ENCODE measurements around the gene PPP2R2B.

Gene PPP2R2B

DNA sequence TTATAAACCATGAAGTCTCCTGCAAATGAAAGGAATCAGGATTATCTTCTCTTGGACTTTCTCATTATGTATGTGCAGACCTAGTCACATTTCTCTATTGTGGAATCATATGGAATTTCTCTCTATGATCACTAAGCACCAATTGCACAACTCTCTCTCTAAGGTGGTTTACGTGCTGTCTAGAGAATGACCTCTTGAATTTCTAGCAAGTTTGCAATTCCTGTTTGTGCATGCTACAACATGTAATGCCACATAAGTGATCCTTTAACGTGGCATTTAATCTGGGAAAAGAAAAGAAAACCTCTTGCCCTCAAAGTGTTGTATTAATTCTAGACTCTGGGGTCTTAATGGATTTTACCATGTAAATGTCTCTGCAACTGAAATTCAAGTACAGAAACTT lies 5.0 kb upstream of the PPP2R2B start:
- Mint-ChIP-seq H3K36me3 (ENCODE audit: low read depth) (no peaks in the 10 kb centered on the region), H3K9me3 (no peaks in the 10 kb centered on the region), H3K27ac (no peak overlapping the region), H3K27me3 (ENCODE audit: low read depth, poor library complexity) (peaks cover 37% of the 10 kb centered on the region), H3K4me3 (no peak overlapping the region), H3K4me1 (no peaks in the 10 kb centered on the region)
- no peak for DNase-seq
- TF ChIP-seq, protein P1, sequence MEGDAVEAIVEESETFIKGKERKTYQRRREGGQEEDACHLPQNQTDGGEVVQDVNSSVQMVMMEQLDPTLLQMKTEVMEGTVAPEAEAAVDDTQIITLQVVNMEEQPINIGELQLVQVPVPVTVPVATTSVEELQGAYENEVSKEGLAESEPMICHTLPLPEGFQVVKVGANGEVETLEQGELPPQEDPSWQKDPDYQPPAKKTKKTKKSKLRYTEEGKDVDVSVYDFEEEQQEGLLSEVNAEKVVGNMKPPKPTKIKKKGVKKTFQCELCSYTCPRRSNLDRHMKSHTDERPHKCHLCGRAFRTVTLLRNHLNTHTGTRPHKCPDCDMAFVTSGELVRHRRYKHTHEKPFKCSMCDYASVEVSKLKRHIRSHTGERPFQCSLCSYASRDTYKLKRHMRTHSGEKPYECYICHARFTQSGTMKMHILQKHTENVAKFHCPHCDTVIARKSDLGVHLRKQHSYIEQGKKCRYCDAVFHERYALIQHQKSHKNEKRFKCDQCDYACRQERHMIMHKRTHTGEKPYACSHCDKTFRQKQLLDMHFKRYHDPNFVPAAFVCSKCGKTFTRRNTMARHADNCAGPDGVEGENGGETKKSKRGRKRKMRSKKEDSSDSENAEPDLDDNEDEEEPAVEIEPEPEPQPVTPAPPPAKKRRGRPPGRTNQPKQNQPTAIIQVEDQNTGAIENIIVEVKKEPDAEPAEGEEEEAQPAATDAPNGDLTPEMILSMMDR (IDR thresholded peaks at IDR 0.05): no peak

GRCh38 chr5:146880966-146881365 lies 2.4 kb upstream of the PPP2R2B start:
- no peak for DNase-seq
- Mint-ChIP-seq H3K36me3 (ENCODE audit: low read depth) (no peaks in the 10 kb centered on the region), H3K4me1 (no peaks in the 10 kb centered on the region), H3K27ac (no peak overlapping the region), H3K27me3 (ENCODE audit: low read depth, poor library complexity) (peaks cover 62% of the 10 kb centered on the region), H3K4me3 (no peak overlapping the region), H3K9me3 (no peaks in the 10 kb centered on the region)
- TF ChIP-seq, protein P1 (IDR thresholded peaks at IDR 0.05): no peak

DNA sequence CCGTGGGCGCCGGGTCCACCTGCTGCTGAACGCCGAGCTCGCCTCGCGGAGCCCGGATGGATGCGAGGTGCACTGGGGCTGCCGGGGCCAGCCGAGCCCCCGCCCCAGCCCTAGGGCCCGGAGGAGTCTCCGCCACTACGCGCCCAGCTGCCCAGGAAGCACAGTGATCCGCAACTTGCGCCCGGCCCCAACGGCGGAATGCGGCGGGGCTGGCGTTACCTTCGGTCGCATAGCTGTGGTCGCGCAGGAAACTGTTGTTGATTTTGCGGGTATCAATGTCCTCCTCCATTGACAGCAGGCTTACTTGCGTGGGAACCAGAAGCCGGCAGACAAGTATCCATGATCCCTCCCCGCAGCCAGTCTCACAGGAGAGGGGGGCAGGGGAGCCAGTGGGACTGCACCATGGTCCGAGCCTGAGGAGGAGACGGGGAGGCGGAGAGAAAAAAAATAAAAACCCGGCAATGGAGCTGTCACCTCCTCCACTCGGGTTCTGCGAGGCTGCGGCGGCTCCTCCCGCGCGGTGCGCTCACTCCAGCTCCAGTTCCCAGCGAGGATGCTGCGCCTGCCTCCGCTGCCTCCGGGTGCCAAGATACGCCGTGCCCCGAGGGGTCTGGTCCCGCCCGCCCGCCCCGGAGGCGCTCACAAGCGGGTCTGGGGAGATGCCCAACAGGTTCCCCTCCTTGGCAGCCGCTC lies 628 bp downstream of the PPP2R2B start:
- Mint-ChIP-seq H3K4me3 (peak overlapping the region; percentile 89), H3K36me3 (ENCODE audit: low read depth) (no peaks in the 10 kb centered on the region), H3K9me3 (no peaks in the 10 kb centered on the region), H3K27me3 (ENCODE audit: low read depth, poor library complexity) (peaks cover 87% of the 10 kb centered on the region), H3K27ac (no peak overlapping the region), H3K4me1 (no peaks in the 10 kb centered on the region)
- TF ChIP-seq, protein P1 (IDR thresholded peaks at IDR 0.05): no peak
- peak; percentile 70 for DNase-seq

DNA sequence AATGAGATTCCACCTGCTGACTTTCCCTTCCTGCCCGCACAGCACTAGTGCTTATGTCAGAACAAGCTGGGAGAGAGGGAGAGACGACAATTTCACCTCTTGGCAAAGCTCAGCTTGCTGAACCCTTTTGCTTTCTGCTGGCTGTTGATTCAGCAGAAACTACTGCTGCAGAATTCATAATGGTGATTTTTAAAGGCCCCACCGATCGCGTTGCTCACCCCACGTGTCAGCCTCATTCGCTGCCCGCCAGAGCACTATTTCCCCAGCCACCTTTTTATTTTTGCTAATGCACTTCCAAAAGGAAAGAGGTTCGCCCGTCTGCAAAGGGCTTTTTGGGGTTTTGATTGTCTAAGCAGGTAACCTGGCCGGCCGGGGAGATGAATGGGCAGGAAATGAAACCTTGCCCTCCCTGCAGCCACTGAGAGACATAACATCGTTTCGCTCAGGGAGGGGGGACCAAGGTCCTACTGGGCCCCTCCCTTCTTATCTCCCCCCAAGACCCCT lies 1.3 kb downstream of the PPP2R2B start:
- Mint-ChIP-seq H3K36me3 (ENCODE audit: low read depth) (no peaks in the 10 kb centered on the region), H3K4me1 (no peaks in the 10 kb centered on the region), H3K27ac (no peak overlapping the region), H3K9me3 (no peaks in the 10 kb centered on the region), H3K4me3 (peak overlapping the region; percentile 89), H3K27me3 (ENCODE audit: low read depth, poor library complexity) (peaks cover 85% of the 10 kb centered on the region)
- TF ChIP-seq, protein P1 (IDR thresholded peaks at IDR 0.05): no peak
- DNase-seq: no peak

GRCh38 chr5:146873186-146873917 lies 5.2 kb downstream of the PPP2R2B start:
- DNase-seq: no peak
- TF ChIP-seq, protein P1 (IDR thresholded peaks at IDR 0.05): no peak
- Mint-ChIP-seq H3K4me1 (no peaks in the 10 kb centered on the region), H3K4me3 (no peak overlapping the region), H3K27me3 (ENCODE audit: low read depth, poor library complexity) (peaks cover 55% of the 10 kb centered on the region), H3K36me3 (ENCODE audit: low read depth) (no peaks in the 10 kb centered on the region), H3K9me3 (no peaks in the 10 kb centered on the region), H3K27ac (no peak overlapping the region)

All from nephron progenitor cell (in vitro differentiated cells).